Nasal cavity respiratory epithelium epithelial cell of viscerocranial mucosa (primary cell): Measurements from ENCODE around the gene TCF12. TPM values are rescaled to one million over a fixed set of nuclear protein-coding genes. Genes with fewer than 3 reads are reported as not detected.

Source experiments
- total RNA-seq: library from RNA; depleted of rRNA; stranded (reverse); fragments of >200 nt; gene quantifications from 2 replicates; pipeline ENCODE4 v1.2.3, GENCODE V29; 2014

Gene TCF12
- 56.7 and 93.5 TPM in 2 replicates for total RNA-seq

GRCh38 chr15:56918046-56918938 lies at the start of gene TCF12:
TSS of gene TCF12 (plus strand) at chr15:56918644. CDS start at chr15:56919914, 1,270 bp downstream.

Other genes with a start within 250 kb of the TCF12 start
- 8.2 and 18.7 TPM in 2 replicates for gene ZNF280D, start 185.1 kb upstream of the TCF12 start, total RNA-seq